HG03045 (cell line): ENCODE data around the gene RPL22L1.
"Not testable (repeated sequence)": the region's sequence is repeated elsewhere in the genome, so short reads cannot be mapped to it uniquely, and the experiment has no call there.

Experiments used
- ATAC-seq: cut with Tn5 transposase; IDR thresholded peaks from one replicate; pipeline ENCODE4 v1.9.1; 2021; ENCODE audit warnings: mild to moderate bottlenecking, moderate library complexity; ENCODE audit not compliant: unreplicated experiment

The RPL22L1 gene

GRCh38 chr3:170884109-170884930 is 14.3 kb upstream of the RPL22L1 start:
- not testable (repeated sequence) for ATAC-seq

GRCh38 chr3:170878688-170879087 is 8.7 kb upstream of the RPL22L1 start:
- not testable (repeated sequence) for ATAC-seq

GRCh38 chr3:170877311-170877710 is 7.3 kb upstream of the RPL22L1 start:
- not testable (repeated sequence) for ATAC-seq

GRCh38 chr3:170876537-170876936 is 6.5 kb upstream of the RPL22L1 start:
- no peak for ATAC-seq

GRCh38 chr3:170869239-170869590 is 780 bp downstream of the RPL22L1 start:
- ATAC-seq, result no peak

GRCh38 chr3:170868577-170869238 is 1.3 kb downstream of the RPL22L1 start:
- ATAC-seq, result no peak

GRCh38 chr3:170867143-170867937 is 2.7 kb downstream of the RPL22L1 start:
- ATAC-seq, result no peak

GRCh38 chr3:170866499-170866898 is 3.5 kb downstream of the RPL22L1 start:
- no peak for ATAC-seq

- no peak for ATAC-seq
Measured at GRCh38 chr3:170865209-170866094, 4.5 kb downstream of the RPL22L1 start.

- no peak for ATAC-seq
Measured at GRCh38 chr3:170864525-170865208, 5.3 kb downstream of the RPL22L1 start.

- ATAC-seq, result no peak
Measured at GRCh38 chr3:170863816-170864215, 6.2 kb downstream of the RPL22L1 start.

GRCh38 chr3:170862618-170863374 is 7.2 kb downstream of the RPL22L1 start:
- no peak for ATAC-seq

GRCh38 chr3:170858599-170858998 is 11.4 kb downstream of the RPL22L1 start:
- ATAC-seq, result no peak

- no peak for ATAC-seq
Measured at GRCh38 chr3:170852324-170852723, 17.7 kb downstream of the RPL22L1 start.

GRCh38 chr3:170848292-170848917 is 21.6 kb downstream of the RPL22L1 start:
- ATAC-seq, result no peak

- ATAC-seq, result no peak
Measured at GRCh38 chr3:170844377-170844776, 25.6 kb downstream of the RPL22L1 start.

GRCh38 chr3:170840291-170840859 is 29.6 kb downstream of the RPL22L1 start:
- ATAC-seq, result no peak

GRCh38 chr3:170839518-170840100 is 30.4 kb downstream of the RPL22L1 start:
- ATAC-seq, result no peak
